T47D (cell line): ENCODE results near the gene XPO4.

Source experiments
- DNase-seq, 2 experiments: peaks; one replicate each; pipeline versions ENCODE4 v3.0.0 to v3.0.0-alpha.2; 2011 to 2012; ENCODE audit warnings: low read depth in 1 of 2, low spot score in 1 of 2
- JUND ChIP-seq: IDR thresholded peaks from 2 replicates; pipeline ENCODE4 v1.6.1; 2012; ENCODE audit warnings: low read depth
- in situ Hi-C: cut with HindIII; loops from 2 replicates; pipeline ENCODE4 v1.10.0; 2016; ENCODE audit warnings: low sequenced_read_pairs, low pct_unique_long_range_greater_than_20kb

XPO4 gene

DNA sequence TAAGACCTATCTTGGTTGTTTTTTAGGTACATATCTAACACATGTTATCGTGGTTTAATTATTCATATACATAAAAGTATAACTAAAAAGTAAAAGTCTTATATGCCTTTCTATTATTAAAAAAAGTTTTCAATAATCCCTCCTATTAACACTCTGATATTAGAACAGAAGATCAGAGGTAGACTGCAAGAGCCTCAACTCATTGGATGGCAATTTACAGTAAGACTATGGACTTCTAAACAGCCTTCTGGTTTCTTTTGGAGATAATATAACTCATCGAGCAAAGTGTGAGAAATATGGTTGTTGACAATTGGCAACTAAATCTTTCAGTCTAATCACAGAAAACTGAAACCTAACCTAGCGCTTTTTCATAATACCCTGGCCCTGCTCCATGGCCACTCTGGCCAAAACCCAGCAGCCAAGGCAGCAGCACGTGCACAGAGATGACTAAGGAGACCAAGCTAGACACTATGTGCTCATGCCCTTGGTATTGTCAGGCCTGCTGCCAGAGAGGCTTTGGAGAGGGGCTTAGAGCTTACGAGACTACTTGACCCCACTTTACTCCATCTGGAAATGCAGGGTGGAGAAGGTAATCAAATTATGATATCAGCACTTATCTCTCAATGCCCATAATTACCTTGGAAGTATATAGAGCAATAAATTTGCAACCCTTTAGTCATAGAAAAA lies 88.2 kb downstream of the XPO4 start:
- no peak for TF ChIP-seq JUND
- in situ Hi-C loops: no loop called here
- DNase-seq: no peak

DNA sequence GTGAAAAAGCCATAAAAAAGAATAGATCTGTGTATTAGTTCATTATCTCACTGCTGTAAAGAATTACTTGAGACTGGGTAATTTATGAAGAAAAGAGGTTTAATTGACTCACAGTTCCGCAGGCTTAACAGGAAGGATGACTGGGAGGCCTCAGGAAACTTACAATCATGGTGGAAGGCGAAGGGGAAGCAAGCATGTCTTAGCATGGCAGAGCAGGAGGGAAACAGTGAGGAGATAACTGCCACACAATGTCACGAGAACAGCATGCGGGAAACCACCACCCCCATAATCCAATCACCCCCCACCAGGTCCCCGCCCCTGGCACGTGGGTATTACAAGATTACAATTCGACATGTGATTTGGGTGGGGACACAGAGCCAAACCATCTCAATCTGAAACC lies 89.7 kb downstream of the XPO4 start:
- no peak for DNase-seq
- TF ChIP-seq JUND: no peak
- in situ Hi-C loops: no loop called here

DNA sequence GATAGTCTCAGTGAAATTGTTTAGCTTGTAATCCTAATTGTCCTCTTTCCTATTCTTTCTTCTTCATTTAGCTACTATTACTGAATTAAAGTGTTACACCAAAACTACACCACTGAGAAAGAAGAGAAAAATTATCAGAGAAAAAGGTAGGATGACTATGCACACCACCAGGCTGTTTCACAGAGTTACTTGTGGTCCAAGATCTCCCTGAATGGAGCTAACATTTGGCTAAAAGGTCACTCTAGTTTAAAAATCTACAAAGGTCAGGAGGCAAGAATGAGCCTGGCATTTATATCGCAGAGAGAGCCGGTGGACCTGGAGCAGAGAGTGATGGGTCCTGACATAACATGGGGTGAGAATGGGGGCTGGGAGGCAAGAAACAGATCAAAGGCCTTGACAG lies 91.7 kb downstream of the XPO4 start:
- no peak for TF ChIP-seq JUND
- in situ Hi-C loops: no loop called here
- DNase-seq: no peak

DNA sequence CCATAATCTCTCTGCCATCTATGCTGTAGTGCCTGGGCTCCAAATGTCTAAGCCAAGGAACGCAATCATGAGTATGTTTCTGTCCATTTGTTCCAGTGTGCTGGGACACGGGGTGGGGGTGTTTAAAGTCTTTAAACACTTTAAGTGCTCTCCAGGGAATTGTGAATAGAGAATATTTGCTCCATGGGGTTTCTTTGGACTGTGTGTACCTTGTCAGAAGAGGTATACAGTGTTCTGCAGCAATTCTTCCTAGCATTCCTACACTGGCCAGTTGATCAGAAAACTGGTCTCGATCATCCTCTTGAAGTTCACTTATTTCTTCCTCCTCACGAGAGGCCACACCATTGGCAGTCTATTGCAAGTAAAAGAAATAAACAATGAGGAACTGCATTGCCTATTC lies 93.7 kb downstream of the XPO4 start:
- in situ Hi-C loops: no loop called here
- DNase-seq: no peak
- no peak for TF ChIP-seq JUND

DNA sequence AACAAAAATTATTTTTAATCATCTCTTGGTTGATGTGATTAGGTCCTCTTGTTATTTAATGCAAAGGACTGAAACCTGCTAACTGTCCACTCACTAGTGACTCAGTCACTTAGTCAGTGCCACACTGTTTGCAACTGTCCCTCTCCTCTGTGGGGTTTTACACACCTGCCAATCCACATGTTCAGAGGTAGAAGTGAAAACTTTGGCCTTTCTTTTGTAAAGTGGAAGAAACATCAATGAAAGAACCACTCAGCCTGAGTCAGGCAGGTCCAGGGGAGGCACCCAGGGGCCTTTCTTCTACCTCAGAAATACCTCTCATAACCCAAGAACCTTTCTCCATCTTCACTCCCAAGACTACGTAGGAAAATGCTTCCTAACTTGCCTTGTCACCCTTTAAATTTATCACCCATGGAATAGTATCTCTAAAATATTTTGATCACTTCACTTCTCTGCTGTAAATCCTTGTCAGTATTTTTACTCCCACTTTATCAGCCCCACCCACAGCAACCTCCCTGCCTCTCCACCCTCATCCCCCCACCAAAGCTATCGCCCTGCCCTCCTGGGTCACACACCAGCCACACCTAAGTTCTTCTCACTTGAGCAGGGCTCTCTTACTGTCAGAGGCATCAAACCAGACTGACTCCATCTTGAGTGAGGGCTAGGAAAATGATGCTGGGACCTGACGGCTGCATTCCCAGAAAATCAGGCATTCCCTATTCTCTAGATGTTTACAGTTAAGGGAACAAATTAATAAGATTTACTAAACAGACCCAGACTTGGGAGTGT lies 99.2 kb downstream of the XPO4 start:
- in situ Hi-C loops: no loop called here
- TF ChIP-seq JUND: no peak

DNA sequence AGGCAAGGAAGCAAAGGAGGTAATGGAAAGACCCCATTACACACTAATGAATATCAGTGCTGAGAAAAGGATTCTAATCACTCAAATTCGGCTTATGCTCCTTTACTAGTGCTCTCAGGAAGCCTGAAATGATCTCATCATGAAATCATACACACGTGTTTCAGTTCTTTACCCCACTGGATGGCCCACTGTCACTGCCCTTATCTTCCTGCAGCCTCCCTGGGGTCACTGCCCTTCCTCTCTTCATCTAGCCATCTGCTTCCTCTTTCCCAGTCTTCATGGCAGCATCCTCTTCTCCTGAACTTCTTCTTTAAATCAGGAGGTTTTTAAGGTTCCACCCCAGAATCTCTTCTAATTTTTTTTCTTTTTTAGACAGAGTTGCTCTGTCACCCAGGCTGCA lies 100.8 kb downstream of the XPO4 start:
- DNase-seq: no peak
- no peak for TF ChIP-seq JUND
- in situ Hi-C loops: no loop called here

More for the DNA sequence above, 99.2 kb downstream of the XPO4 start:
- no peak for DNase-seq

DNA sequence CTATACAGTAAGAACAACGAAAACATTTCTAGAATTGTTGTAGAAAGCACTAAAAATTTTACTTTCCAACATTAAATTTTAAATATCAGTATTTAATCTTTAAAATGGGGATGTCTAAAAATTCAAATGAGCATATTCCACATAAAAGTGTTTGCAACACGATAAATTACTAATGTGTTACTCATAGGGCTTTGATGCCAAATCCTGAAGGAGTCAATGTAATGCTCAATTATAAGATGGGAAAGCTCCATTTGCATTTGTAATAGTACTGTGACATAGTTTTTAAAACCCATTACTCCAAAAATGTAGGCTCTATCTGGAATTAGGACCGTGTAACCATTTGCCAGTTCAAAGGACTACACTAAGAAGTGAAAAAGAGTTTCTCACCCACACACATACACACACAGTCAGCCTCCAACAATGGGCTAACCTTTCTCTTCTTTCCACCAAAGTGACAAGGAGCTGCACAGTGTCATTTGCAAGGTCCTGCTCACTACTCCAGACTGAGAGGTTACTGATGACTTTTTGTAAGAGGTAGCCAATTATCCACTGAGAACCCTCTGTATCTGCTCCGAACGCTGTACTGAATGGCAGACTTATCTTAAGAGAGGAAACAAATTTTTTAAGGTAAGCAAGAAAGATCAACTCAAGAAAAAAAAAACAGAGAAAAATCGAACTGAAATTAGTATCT lies 102.7 kb downstream of the XPO4 start:
- in situ Hi-C loops: no loop called here
- no peak for TF ChIP-seq JUND
- no peak for DNase-seq

DNA sequence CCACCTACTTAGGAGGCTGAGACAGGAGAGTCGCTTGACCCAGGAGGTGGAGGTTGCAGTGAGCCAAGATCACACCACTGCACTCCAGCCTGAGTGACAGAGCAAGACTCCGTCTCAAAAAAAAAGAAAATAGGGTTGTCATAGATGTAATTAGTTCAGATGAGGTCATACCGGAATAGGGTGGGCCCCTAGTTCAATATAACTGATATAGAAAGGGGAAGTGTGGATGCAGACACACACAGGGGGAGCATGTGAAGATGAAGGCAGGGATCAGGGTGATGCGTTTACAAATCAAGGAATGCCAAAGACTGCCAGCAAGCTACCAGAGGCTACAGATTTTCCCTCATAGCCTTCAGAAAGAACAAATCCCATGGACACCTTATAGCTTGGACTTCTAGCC lies 104.5 kb downstream of the XPO4 start:
- in situ Hi-C loops: no loop called here
- TF ChIP-seq JUND: no peak
- DNase-seq: no peak

DNA sequence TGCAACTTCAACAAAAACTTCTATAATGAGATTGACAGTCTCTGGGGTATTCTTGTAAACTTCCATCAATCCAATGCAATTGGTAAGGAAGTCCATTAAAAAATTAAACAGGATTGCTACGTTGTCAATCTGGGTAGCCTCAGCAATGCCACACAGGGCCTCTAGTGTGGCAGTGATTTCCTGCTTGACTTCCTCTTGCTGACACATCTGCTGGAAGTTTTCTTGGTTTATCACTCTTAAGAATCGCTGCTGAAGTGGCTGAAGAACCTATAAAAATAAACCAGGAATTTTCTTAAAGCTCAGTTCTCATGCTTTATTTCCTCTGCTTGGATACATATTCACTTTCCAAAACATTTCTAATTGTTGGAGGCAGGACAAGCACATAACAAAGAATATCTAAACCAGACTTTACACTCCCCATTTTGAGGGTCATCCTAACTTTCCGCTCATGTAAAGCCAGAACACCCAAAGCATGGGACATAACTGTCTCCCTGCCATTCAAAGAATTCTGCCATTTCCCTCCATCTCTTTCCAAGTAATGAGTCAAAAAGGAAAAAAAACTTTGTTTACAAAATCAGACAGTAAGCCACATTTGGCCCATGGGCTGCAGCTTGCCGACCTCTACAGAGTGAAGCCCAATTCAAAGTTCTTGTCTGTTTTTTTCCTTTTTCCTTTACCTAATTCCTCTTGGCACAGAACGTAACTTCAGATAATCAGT lies 105.6 kb downstream of the XPO4 start:
- in situ Hi-C loops: no loop called here
- no peak for DNase-seq
- no peak for TF ChIP-seq JUND

DNA sequence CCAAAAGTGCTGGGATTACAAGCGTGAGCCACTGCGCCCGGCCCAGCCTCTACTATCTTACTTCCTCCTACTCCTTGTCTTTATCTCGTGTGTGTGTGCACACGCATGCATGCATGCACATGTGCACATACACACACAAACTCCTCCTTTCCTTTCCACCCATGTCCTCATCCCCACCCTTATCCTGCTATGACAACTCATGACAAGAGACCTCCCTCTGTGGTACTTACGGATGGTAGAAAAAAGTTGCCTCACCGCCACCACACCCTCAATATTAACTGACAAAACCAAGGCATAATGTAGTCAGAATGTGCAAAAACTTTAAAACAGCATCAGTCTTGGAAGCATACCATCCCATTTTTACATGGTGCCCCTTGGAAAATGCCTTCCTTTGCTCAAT lies 112.9 kb downstream of the XPO4 start:
- no peak for DNase-seq
- TF ChIP-seq JUND: no peak
- in situ Hi-C loops: no loop called here

DNA sequence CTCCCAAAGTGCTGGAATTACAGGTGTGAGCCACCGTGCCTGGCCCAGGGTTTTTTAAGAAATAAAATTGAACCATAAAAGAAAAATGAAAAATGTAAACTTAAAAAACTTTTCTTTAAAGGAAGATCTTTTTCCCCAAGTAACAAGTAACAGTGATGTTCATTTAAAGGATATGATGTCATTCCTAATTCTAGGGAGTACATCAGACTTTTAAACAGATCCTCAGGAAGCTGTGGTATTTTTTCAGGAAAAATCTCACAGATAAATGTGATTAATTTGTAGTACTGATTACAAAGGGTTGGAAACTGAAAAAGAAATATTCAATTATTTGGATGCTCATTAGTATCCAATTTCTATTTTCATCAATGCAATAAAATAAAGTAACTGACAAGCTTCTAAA lies 114.2 kb downstream of the XPO4 start:
- no peak for DNase-seq
- in situ Hi-C loops: no loop called here
- no peak for TF ChIP-seq JUND

DNA sequence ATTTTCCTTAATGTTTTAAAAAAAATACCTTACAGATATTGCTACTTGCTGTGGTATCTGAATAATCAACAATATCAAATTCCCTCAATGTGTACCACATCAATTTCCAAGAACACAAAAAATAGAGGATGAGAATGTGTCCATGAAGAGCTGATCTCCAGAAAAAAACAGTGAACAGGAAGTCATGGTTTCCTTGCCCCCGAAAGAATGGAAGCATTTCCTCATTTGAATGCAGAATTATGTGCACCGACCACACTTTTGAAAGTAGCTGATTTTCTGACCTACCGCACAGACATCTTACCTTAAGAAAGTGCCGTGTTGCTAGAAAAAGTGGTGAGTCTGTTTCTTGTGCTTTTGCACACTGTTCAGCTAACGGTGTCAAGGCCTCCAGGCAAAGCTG lies 115.4 kb downstream of the XPO4 start:
- no peak for TF ChIP-seq JUND
- no peak for DNase-seq
- in situ Hi-C loops: no loop called here
